Progenitor cell of endocrine pancreas (in vitro differentiated cells): ENCODE measurements around the gene LRRC57. TPM values are rescaled to one million over a fixed set of nuclear protein-coding genes. Genes with fewer than 3 reads are reported as not detected.

Experiments used
- DNase-seq: peaks from one replicate; pipeline ENCODE4 v3.0.0; 2021; ENCODE audit warnings: low spot score; ENCODE audit not compliant: unreplicated experiment
- H3K27ac Mint-ChIP-seq: 2 replicates; pipeline ENCODE4 v1.8.0; 2021; ENCODE audit warnings: mild to moderate bottlenecking, moderate library complexity, mixed read lengths
- H3K27me3 Mint-ChIP-seq: 2 replicates; pipeline ENCODE4 v1.8.0; 2021; ENCODE audit warnings: mixed read lengths
- H3K36me3 Mint-ChIP-seq: 2 replicates; pipeline ENCODE4 v1.8.0; 2022; ENCODE audit warnings: mixed read lengths; ENCODE audit not compliant: insufficient read depth
- H3K4me1 Mint-ChIP-seq: 2 replicates; pipeline ENCODE4 v1.8.0; 2021; ENCODE audit warnings: low read depth, mixed read lengths
- H3K4me3 Mint-ChIP-seq: 2 replicates; pipeline ENCODE4 v1.8.0; 2021; ENCODE audit warnings: low read depth, mild to moderate bottlenecking, moderate library complexity, mixed read lengths
- H3K9me3 Mint-ChIP-seq: 2 replicates; pipeline ENCODE4 v1.8.0; 2021; ENCODE audit warnings: low read depth, mixed read lengths
- CTCF ChIP-seq: fragments of 200-600 bp; sonication (generic); IDR thresholded peaks from one replicate; pipeline ENCODE4 v1.5.0; 2021; ENCODE audit warnings: antibody characterized with exemption, mild to moderate bottlenecking; ENCODE audit not compliant: unreplicated experiment
- total RNA-seq: library from RNA; stranded (reverse); gene quantifications from 2 replicates; pipeline ENCODE4 v1.2.1, GENCODE V29; 2021

LRRC57 gene
- total RNA-seq, 1 donor from 2014 or later: 27.0 TPM

GRCh38 chr15:42591238-42591934 lies 42.8 kb upstream of the LRRC57 start:
- H3K27me3 Mint-ChIP-seq: peaks cover 4% of the 10 kb centered on the region
- no peak overlapping the region for H3K27ac Mint-ChIP-seq
- H3K4me1 Mint-ChIP-seq: no peaks in the 10 kb centered on the region
- peak; percentile 40 for TF ChIP-seq CTCF
- no peak overlapping the region for H3K4me3 Mint-ChIP-seq
- H3K36me3 Mint-ChIP-seq: no peaks in the 10 kb centered on the region
- DNase-seq: no peak
- no peaks in the 10 kb centered on the region for H3K9me3 Mint-ChIP-seq

DNA sequence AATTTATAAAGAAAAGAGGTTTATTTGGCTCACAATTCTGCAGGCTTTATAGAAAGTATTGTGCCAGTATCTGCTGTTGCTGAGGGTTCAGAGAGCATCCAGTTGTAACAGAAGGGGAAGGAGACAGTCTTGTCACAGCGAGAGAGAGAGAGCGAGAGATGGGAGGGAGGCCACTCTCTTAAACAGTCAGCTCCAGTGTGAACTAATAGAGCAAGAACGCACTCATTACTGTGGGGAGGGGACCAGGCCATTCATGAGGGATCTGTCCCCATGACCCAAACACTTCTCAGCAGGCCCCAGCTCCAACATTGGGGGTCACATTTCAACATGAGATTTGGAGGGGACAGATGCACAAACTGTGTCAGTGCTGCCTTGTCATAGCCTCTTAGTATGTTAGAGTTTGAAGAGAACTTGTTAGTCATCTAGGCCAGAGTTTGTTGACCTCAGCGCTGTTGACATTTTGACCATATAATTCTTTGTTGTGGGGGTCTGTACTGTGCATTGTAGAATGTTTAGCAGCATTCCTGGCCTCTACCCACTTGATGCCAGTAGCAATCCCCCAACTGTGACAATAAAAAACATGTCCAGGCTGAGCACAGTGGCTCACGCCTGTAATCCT lies 42.1 kb upstream of the LRRC57 start:
- no peak for TF ChIP-seq CTCF
- no peak overlapping the region for H3K27ac Mint-ChIP-seq
- no peaks in the 10 kb centered on the region for H3K4me1 Mint-ChIP-seq
- H3K9me3 Mint-ChIP-seq: no peaks in the 10 kb centered on the region
- H3K4me3 Mint-ChIP-seq: no peak overlapping the region
- H3K36me3 Mint-ChIP-seq: no peaks in the 10 kb centered on the region
- no peak for DNase-seq
- H3K27me3 Mint-ChIP-seq: peaks cover 4% of the 10 kb centered on the region

DNA sequence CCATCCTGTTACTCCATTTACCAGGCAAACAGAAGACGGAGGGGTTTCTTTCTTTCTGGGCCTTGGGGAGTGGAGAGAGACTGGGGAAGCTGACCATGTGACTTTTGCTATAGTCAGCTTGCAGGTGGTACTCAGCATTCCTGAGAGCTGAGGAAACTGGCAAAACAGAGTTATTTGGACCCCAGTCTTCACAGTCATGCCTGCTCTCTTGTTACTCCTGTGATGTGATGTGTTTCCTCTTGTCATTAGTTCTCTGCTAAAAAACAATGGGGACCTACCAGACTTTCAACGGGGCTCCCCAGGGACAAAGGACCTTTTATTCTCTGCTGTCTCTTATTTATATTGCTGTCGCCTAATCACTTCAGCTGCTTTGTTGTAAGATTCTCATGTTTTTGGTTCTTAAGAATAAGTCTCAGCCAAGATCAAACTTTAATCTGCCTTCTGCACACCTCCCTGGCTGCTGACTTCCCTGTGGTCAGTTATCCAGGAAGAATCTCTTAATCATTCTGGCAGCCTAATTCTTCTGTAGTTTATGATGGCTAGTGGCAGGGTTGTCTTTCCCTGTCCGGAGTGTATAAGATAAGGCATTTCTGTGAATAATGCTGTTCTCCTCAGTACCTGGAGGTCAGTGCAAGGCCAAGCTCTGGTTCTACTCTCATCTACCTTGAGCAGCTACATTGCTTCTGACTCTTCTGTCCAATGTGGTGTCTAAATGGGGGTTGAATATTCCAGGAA lies 35.6 kb upstream of the LRRC57 start:
- Mint-ChIP-seq H3K27me3 (peaks cover 42% of the 10 kb centered on the region), H3K27ac (peak overlapping the region; percentile 81), H3K9me3 (no peaks in the 10 kb centered on the region), H3K36me3 (no peaks in the 10 kb centered on the region), H3K4me1 (peaks cover 23% of the 10 kb centered on the region), H3K4me3 (no peak overlapping the region)
- no peak for DNase-seq
- no peak for TF ChIP-seq CTCF

DNA sequence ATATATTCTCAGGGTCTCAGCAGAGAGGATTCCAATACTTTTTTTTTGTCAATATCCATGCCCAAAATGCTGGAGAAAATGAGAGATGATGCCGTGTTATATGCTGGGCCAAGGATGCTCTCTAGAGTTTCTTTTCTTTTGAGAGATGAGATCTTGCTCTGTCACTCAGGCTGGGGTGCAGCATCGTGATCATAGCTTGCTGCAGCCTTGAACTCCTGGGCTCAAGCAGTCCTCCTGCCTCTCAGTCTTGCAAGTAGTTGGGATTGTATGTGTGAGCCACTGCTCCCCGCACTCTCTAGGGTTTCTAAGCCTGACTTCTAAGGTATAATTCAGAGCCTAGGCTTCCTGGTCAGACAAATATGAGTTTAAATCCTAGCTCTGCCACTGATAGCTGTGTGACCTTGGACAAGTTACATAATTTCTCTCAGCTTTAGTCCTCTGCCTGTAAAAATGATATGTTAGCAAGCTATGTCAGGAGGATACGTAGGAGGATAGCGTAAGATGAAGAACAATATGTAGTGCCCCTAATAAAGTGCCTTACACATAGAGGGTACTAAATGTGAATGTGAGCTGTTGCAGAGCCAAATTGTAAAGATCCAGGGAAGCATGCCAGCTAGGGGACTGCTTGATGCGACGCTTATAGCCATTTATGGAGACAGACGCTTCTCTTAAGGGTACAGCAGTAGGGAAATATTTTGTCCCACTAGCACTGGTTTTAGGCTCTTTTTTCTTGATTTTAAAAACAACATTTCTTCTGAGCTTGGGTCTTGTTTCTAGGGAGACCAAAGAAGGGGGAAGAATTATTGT lies 34.2 kb upstream of the LRRC57 start:
- H3K27ac Mint-ChIP-seq: peak overlapping the region; percentile 51
- H3K4me3 Mint-ChIP-seq: no peak overlapping the region

More for the DNA sequence above, 34.2 kb upstream of the LRRC57 start:
- DNase-seq: no peak
- Mint-ChIP-seq H3K36me3 (no peaks in the 10 kb centered on the region), H3K27me3 (peaks cover 56% of the 10 kb centered on the region), H3K9me3 (no peaks in the 10 kb centered on the region), H3K4me1 (peaks cover 23% of the 10 kb centered on the region)
- TF ChIP-seq CTCF: no peak
